HL-60/S4 (cell line): ENCODE measurements around the gene ZNF280C.
"Not testable (repeated sequence)": the region's sequence is repeated elsewhere in the genome, so short reads cannot be mapped to it uniquely, and the experiment has no call there.

Experiments used
- in situ Hi-C: fragments of 300-500 bp; cut with MboI; formaldehyde crosslinking; loops from 2 replicates; pipeline ENCODE4 v1.14.3; 2022; ENCODE audit warnings: low sequenced_read_pairs

ZNF280C gene

GRCh38 chrX:130261296-130261893, 7.3 kb downstream of the ZNF280C start:
- in situ Hi-C loops: no loop called here

DNA sequence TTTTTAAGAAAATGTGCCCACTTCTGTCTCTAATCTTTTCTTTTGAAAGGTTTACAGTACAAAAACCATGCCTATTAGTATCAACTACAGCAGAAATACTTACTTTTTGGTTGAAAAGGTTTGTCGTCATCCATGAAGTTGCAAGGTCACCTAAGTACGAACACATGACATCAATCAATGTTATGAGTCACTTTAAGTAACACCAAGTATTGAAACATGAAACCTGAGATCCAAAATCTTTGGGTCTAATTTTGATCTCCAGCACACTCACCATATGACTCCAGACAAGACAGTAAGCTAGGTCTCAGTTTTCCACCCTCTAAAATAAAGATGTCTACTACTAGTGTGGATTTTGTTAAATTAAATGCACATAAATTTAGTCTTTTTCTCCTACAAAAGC, 8.4 kb downstream of the ZNF280C start:
- in situ Hi-C loops: no loop called here

- in situ Hi-C loops: no loop called here
These were observed 14.8 kb downstream of the ZNF280C start for GRCh38 chrX:130253916-130254315.

DNA sequence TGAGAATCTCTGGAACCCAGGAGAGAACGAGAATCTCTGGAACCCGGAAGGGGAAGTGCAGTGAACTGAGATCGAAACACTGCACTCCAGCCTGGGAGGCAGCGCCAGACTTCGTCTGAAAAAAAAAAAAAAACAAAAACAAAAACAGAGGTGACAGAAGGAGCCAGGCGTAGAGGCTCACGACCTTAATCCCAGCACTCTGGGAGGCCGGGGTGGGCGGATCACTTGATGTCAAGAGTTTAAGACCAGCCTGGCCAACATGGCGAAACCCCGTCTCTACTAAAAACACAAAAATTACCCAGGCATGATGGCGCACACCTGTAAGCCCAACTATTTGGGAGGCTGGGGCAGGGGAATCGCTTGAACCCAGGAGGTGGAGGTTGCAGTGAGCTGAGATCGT, 17.0 kb downstream of the ZNF280C start:
- in situ Hi-C loops: no loop called here

DNA sequence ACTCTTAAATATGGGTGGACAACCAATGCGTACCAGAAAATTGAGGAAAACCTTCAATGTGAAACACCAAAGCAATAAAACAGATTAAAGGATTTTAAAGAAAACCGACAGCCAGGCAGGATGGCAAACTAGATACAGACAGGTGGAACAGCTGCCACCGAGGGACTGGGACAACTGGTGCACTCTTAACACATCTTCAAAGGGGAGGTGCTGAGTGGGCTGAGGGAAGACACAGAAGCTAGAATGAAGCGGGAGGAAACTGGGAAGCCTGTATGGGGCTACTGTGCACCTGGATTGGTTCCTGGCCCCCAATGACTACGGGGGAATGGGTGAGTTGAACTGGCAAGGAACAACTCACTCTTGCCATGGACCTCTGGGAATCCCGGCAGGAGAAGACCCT, 20.7 kb downstream of the ZNF280C start:
- in situ Hi-C loops: no loop called here

DNA sequence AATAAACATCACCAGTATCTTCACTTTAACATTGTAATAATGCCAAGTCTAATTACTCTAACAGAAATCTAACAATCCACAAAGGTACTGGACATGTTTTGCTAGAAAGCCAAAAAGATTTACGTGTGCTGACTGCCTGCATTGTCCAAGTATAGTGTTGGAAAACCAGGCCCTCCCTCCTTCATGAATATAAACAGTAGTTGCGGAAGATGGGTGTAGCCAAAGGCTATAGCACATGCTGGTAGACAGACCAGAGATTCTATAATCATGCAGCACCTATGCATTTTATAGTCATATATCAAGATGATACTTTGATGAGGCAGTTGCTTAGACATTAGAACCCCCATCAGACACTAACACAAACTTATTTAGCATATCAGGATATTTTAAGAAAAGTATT, 22.6 kb downstream of the ZNF280C start:
- in situ Hi-C loops: no loop called here

DNA sequence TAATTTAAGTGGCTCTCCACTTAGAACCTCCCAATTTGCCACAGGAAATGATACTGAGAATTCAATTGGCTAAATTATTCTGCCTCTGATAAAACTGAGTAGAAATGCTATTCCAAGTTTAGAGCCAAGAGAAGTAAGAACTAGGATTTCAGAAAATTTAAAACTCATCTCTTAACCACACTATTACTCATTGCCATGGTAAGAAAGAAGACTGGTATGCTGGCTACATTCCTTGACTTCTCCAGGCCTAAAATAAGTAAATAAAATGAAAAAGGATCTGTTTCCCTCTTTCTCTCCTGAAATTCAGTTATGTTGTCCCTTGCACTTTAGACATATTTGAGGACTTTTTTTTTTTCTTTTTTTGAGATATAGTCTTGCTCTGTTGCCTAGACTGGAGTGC, 23.3 kb downstream of the ZNF280C start:
- in situ Hi-C loops: no loop called here

DNA sequence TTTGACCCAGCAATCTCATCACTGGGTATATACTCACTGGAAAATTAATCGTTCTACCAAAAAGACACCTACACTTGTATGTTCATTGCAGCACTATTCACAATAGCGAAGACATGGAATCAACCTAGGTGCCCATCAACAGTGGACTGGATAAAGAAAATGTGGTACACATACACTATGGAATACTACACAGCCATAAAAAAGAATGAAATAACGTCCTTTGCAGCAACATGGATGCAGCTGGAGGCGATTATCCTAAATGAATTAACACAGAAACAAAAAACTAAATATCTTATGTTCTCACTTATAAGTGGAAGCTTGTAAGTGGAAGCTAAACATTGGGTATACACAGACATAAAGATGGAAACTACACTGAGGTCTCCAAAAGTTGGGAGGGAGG, 37.5 kb downstream of the ZNF280C start:
- in situ Hi-C loops: not testable (repeated sequence)

GRCh38 chrX:130228871-130229270, 39.8 kb downstream of the ZNF280C start:
- in situ Hi-C loops: no loop called here

DNA sequence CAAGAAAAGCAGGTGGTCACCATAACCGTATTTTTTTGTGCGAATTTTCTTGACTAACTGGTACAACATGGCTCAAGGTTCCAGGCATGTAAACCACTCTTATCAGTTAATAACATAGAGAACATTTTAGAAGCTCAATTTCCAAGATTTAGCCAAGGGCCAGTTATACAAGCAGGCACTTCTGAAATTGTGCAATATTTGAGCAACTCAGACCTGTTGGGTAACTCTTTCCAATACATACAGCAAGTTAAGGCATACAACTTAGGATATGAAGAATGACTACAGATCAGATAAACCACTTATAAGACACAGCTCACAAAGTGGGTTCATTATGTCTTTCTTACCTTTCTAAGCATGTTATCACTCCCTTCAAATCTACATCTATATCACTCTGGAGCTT, 43.9 kb downstream of the ZNF280C start:
- in situ Hi-C loops: no loop called here

GRCh38 chrX:130216320-130216719, 52.4 kb downstream of the ZNF280C start:
- in situ Hi-C loops: no loop called here

GRCh38 chrX:130213376-130213775, 55.3 kb downstream of the ZNF280C start:
- in situ Hi-C loops: no loop called here

GRCh38 chrX:130212371-130212770, 56.3 kb downstream of the ZNF280C start:
- in situ Hi-C loops: no loop called here

DNA sequence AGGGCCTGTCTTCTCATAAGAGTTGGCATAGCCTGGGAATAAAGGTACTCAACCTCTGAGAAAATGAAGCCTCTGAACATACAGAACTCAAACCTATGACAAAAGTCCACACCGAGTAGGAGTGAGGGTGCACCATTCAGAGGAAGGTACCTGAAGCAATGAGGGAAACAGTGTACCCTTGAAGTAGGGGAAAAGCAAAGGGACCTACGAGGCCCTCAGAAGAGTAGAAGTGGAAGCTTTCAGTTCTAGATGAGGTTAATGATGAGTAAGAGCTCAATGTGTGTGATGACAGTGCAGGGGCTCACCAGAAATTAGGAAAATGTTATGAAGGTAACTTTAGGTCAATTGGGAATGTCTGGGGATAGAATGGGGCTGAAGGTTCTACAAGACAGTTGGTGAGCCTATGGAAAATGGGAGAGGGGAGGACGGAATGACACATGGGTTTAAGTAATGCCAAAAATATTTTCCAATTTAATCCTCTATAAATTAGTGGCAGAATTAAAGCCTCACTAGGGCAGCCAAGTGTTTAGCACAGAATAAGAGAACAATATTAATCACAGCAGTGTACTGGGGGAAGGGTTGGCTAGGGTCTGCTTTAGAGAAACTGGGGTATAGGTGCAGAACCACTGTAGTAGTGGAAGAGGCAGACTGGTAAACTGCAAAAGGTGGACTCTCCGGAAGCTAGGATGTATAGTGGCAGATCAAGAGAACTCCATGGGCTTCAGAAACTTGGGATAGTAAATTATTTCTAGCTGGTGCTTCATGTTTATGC, 57.1 kb downstream of the ZNF280C start:
- in situ Hi-C loops: no loop called here

DNA sequence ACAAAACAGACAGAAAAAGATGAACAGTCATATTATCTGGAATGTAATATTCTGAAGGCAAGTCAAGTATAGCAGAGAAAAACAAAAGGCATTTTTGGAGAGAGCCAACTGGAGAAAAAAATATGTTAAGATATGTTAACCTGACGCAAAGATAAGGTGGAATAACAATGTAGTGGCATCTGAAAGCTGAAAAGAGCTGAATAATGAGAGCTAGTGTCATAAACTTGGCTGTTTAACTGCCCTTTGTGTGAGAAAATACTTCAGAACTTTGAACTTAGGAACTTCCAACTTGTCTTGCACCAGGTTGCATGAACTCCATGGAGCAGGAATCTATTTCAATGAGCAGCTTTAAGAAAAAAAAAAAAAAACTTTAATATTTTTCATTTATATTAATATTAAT, 64.1 kb downstream of the ZNF280C start:
- in situ Hi-C loops: no loop called here

DNA sequence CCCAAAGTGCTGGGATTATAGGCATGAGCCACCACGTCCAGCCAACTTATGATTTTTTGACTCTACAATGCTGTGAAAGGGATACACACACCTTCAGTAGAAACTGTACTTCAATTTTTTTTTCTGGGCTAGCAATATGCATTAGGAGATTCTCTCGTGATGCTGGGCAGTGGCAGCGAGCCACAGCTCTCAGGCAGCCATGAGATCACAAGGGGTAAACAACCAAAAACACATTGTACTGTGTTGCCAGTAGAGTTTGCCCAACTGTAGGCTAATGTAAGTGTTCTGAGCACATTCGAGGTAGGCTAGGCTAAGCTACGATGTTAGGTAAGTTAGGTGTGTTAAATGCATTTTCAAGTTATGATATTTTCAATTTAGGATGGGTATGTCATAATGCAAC, 71.2 kb downstream of the ZNF280C start:
- in situ Hi-C loops: loop anchor here (25.0 kb wide), 2 partner anchors 285 to 585 kb away; partner anchors contain the start of gene UTP14A

DNA sequence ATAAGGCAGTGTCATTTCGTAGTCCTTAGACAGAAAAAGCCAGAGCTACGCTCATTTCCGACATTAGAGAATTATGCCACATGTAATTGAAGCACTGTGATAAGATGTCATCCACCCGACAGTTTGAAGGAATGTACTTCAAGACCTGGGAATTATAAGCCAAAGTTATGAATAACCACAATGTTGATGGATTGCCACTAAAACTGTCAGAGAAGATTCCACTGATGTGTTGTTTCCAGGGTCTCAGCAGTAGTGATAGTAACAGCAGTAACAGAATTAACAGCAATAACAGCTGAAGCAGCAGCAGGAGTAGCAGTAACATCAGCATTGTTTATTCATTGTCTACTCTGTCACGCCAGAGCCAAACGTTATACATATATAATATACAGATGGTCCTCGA, 72.2 kb downstream of the ZNF280C start:
- in situ Hi-C loops: loop anchor here (25.0 kb wide), 2 partner anchors 284 to 584 kb away; partner anchors contain the start of gene UTP14A

- in situ Hi-C loops: loop anchor here (25.0 kb wide), 2 partner anchors 278 to 578 kb away; partner anchors contain the start of gene UTP14A
These were observed 77.9 kb downstream of the ZNF280C start for GRCh38 chrX:130190801-130191200.

DNA sequence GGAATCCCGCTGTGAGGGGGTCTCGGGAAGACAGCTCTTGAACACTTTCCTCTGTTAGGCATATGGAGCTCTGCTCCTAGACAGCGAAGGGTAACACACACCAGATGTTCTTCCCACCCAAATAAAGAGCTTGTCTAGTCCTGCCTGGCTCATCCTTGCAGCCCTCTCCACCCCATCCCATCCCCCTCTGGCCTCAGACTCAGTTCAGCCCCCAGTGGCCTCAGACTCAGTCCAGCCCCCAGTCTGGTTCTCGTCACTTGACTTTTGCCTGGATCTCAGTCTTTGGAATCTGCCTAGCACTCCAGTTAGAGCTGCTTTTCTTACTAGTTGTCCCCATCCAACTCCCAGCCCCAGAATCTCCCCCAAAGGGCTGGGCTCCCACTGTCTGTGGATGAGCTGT, 82.0 kb downstream of the ZNF280C start:
- in situ Hi-C loops: loop anchor here (25.0 kb wide), 2 partner anchors 274 to 574 kb away; partner anchors contain the start of gene UTP14A

DNA sequence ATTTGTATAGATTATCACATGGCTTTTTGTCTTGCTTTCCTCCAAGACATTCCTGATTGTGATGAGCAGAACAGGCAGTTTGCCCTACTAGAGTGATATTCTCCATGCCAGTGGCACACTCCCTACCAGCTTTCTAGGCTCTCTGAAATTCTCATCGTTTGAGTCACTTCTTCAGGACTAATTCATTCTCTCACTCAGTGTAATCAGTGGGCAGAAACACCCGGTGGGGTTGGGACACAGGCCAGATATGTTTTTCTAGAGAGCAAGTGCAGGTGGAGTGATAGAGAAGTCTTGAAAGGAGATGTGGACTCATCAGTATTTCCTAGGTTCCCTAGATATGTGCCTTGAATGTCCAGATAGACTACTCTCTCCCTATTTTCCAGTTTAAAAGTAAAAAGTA, 83.8 kb downstream of the ZNF280C start:
- in situ Hi-C loops: loop anchor here (25.0 kb wide), 2 partner anchors 273 to 573 kb away; partner anchors contain the start of gene UTP14A

DNA sequence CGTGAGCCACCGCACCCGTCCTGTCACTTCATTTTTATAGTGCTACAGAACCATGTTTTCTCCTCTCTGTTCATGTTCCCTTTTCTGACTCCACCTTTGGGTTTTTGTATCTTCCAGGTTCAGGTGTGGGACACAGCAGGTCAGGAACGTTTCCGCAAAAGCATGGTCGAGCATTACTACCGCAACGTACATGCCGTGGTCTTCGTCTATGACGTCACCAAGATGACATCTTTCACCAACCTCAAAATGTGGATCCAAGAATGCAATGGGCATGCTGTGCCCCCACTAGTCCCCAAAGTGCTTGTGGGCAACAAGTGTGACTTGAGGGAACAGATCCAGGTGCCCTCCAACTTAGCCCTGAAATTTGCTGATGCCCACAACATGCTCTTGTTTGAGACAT, 84.5 kb downstream of the ZNF280C start:
- in situ Hi-C loops: loop anchor here (25.0 kb wide), 2 partner anchors 272 to 572 kb away; partner anchors contain the start of gene UTP14A

- in situ Hi-C loops: loop anchor here (25.0 kb wide), 2 partner anchors 267 to 567 kb away; partner anchors contain the start of gene UTP14A
These were observed 89.0 kb downstream of the ZNF280C start for GRCh38 chrX:130179579-130180215.
